Transverse colon (tissue), 4 donors: ENCODE measurements around the gene OXT.

Experiments
- CTCF ChIP-seq, 5 experiments: fragments of 200-600 bp in 3 of 5; fragments of 450-650 bp in 2 of 5; sonication (generic) in 3 of 5; IDR thresholded peaks; 1 replicate in 2 of 5; 2 replicates in 3 of 5; pipeline ENCODE4 v1.5.1; 2016 to 2017; ENCODE audit warnings: antibody characterized with exemption in 5 of 5, inconsistent platforms in 3 of 5, mild to moderate bottlenecking in 2 of 5, moderate library complexity in 1 of 5
- POLR2AphosphoS5 ChIP-seq, 3 donors: sonication (generic); formaldehyde crosslinking; IDR thresholded peaks; one replicate each; pipeline ENCODE4 v1.6.1; 2016; ENCODE audit warnings: antibody characterized with exemption in 3 of 3

- TF ChIP-seq CTCF (IDR thresholded peaks at IDR 0.05) (no peak), POLR2AphosphoS5 (IDR thresholded peaks at IDR 0.05) (no peak)
Observed at GRCh38 chr20:3031524-3032147, 39.8 kb upstream of the OXT start.
